ENCODE measurements around the gene PPP1R3F. TPM values are rescaled to one million over a fixed set of nuclear protein-coding genes. Genes with fewer than 3 reads are reported as not detected.

The PPP1R3F gene
- total RNA-seq, 1 experiment from 2014 or later = 7.3 TPM

- no peak overlapping the region for H3K27ac ChIP-seq (ENCODE audit: insufficient read length, low read depth, low read length)
- H3K4me2 ChIP-seq (ENCODE audit: insufficient read depth, insufficient read length, low read length) = no peak overlapping the region
- H3K4ac ChIP-seq (ENCODE audit: low read depth, low read length) = no peak overlapping the region
- Mint-ChIP-seq H3K27me3 (ENCODE audit: low read depth) (no peaks in the 10 kb centered on the region), H3K4me3 (no peak overlapping the region), H3K9me3 (peaks cover 71 to 80% of the 10 kb centered on the region in 2 experiments), H3K27ac (peak overlapping the region in 1 of 3 experiments; percentile 0; a peak in 1 of 7 replicates), H3K4me1 (peaks cover 12 to 16% of the 10 kb centered on the region in 2 experiments), H3K36me3 (ENCODE audit: insufficient read depth in 1 of 3, low read depth in 3 of 3) (peaks cover 3 to 23% (median 13%) of the 10 kb centered on the region in 3 experiments)
- H3K14ac ChIP-seq (ENCODE audit: insufficient read depth, low read length) = no peak overlapping the region
- no peak overlapping the region for H2BK5ac ChIP-seq (ENCODE audit: insufficient read length, low read length)
- no peak overlapping the region for H4K8ac ChIP-seq (replicated peaks; ENCODE audit: insufficient read length, low read depth, low read length)
- H2BK15ac ChIP-seq (ENCODE audit: low read depth, low read length) = no peak overlapping the region
- no peaks in the 10 kb centered on the region for H4K20me1 ChIP-seq (ENCODE audit: control insufficient read depth, insufficient read depth, insufficient read length)
- peaks cover 61% of the 10 kb centered on the region for H3K9me3 ChIP-seq (ENCODE audit: control insufficient read depth, low read depth, low read length)
- no peak overlapping the region for H3K9ac ChIP-seq (ENCODE audit: extremely low read depth, insufficient read length, low read length)
- H2AK5ac ChIP-seq (ENCODE audit: insufficient read length, low read length) = no peak overlapping the region
- H2AFZ ChIP-seq (ENCODE audit: low read length) = no peak overlapping the region
- no peak overlapping the region for H3K23ac ChIP-seq (ENCODE audit: insufficient read length, low read depth, low read length)
- H3K79me2 ChIP-seq (ENCODE audit: insufficient read depth, low read length) = peaks cover 4% of the 10 kb centered on the region; the same call in 1 of the 2 replicates
- TF ChIP-seq CTCF (conservative IDR thresholded peaks at IDR 0.05) = no peak
- H3K18ac ChIP-seq (ENCODE audit: insufficient read length, low read depth, low read length) = no peak overlapping the region
- H4K91ac ChIP-seq (ENCODE audit: insufficient read length, low read depth, low read length) = no peak overlapping the region
- no peak overlapping the region for H2BK120ac ChIP-seq (ENCODE audit: low read depth, low read length, poor library complexity, severe bottlenecking)
- no peak overlapping the region for H4K5ac ChIP-seq (ENCODE audit: insufficient read length, low read depth, low read length)
- no peak overlapping the region for H3K56ac ChIP-seq (ENCODE audit: insufficient read length, low read depth, low read length)
- no peaks in the 10 kb centered on the region for H3K79me1 ChIP-seq (ENCODE audit: insufficient read depth, low read depth, low read length, poor library complexity, severe bottlenecking)
- no peak overlapping the region for H3T11ph ChIP-seq (ENCODE audit: low read length)
- no peak overlapping the region for H2BK12ac ChIP-seq (ENCODE audit: insufficient read length, low read depth, low read length)
- H2BK20ac ChIP-seq (ENCODE audit: low read depth, low read length, poor library complexity, severe bottlenecking) = no peak overlapping the region
- H3K4me1 ChIP-seq (ENCODE audit: insufficient read depth, low read length) = no peaks in the 10 kb centered on the region
- no peaks in the 10 kb centered on the region for H3K23me2 ChIP-seq (ENCODE audit: insufficient read length, low read depth, low read length, poor library complexity, severe bottlenecking)
- DNase-seq = no peak
- WGBS (ENCODE audit: extremely low coverage, insufficient read length, low lambda C conversion rate) = no CpG with 5 or more reads among the region's 3 CpGs
- no peaks in the 10 kb centered on the region for H3K27me3 ChIP-seq (ENCODE audit: insufficient read depth, low read length)
These were observed 7.9 kb downstream of the PPP1R3F start for GRCh38 chrX:49277535-49277830.

All from H9 (cell line).